Keratinocyte (primary cell): ENCODE data around the gene JAKMIP1. TPM values are rescaled to one million over a fixed set of nuclear protein-coding genes. Genes with fewer than 3 reads are reported as not detected.

Experiments used
- DNase-seq: peaks from one replicate; pipeline ENCODE4 v3.0.0-alpha.2; 2011; ENCODE audit warnings: low read depth, missing footprints, low spot score
- FAIRE-seq: peaks from 2 replicates; lab custom pipeline; 2011; peaks lifted over from hg19 to GRCh38; lab: Jason Lieb, UNC
- H2AFZ ChIP-seq: 2 replicates; pipeline ENCODE4 v1.6.0; 2012; ENCODE audit warnings: low read length, control low read depth, inconsistent platforms; ENCODE audit not compliant: control insufficient read depth
- H3K27ac ChIP-seq: 2 replicates; pipeline ENCODE4 v1.5.1; 2011; ENCODE audit warnings: low read length; ENCODE audit not compliant: control insufficient read depth, insufficient read depth
- H3K27me3 ChIP-seq: 3 replicates; pipeline ENCODE4 v1.6.0; 2011; ENCODE audit warnings: low read length; ENCODE audit not compliant: control insufficient read depth, insufficient read depth; ENCODE audit errors: extremely low read depth
- H3K36me3 ChIP-seq, 2 experiments: 2 replicates in 1 of 2; 3 replicates in 1 of 2; pipeline ENCODE4 v1.5.1; 2011; ENCODE audit warnings: low read length in 2 of 2, mild to moderate bottlenecking in 1 of 2; ENCODE audit not compliant: control insufficient read depth in 2 of 2, insufficient read depth in 2 of 2; ENCODE audit errors: extremely low read depth in 1 of 2
- H3K4me1 ChIP-seq: 3 replicates; pipeline ENCODE4 v1.5.1; 2011; ENCODE audit warnings: low read length; ENCODE audit not compliant: control insufficient read depth, insufficient read depth; ENCODE audit errors: extremely low read depth
- H3K4me2 ChIP-seq: 3 replicates; pipeline ENCODE4 v1.6.0; 2011; ENCODE audit warnings: low read depth, low read length; ENCODE audit not compliant: control insufficient read depth, insufficient read depth; ENCODE audit errors: extremely low read depth
- H3K4me3 ChIP-seq, 3 experiments: fragments of 200-600 bp in 1 of 3; sonication (generic) in 1 of 3; 2 replicates in 2 of 3; 3 replicates in 1 of 3; pipeline ENCODE4 v1.5.1; 2011 to 2016; ENCODE audit warnings: low read length in 3 of 3, mild to moderate bottlenecking in 3 of 3, control low read depth in 2 of 3, inconsistent platforms in 1 of 3, low read depth in 1 of 3, mixed read lengths in 1 of 3, mixed run types in 1 of 3, moderate library complexity in 1 of 3; ENCODE audit not compliant: control insufficient read depth in 2 of 3, insufficient read depth in 2 of 3; ENCODE audit errors: extremely low read depth in 1 of 3
- H3K79me2 ChIP-seq: 2 replicates; pipeline ENCODE4 v1.6.0; 2012; ENCODE audit warnings: low read length; ENCODE audit not compliant: control insufficient read depth, insufficient read depth
- H3K9ac ChIP-seq: 3 replicates; pipeline ENCODE4 v1.6.0; 2011; ENCODE audit warnings: low read length; ENCODE audit not compliant: control insufficient read depth, insufficient read depth; ENCODE audit errors: extremely low read depth
- H3K9me1 ChIP-seq: 3 replicates; pipeline ENCODE4 v1.6.0; 2011; ENCODE audit warnings: low read length; ENCODE audit not compliant: control insufficient read depth, insufficient read depth; ENCODE audit errors: extremely low read depth
- H3K9me3 ChIP-seq: 2 replicates; pipeline ENCODE4 v1.5.1; 2012; ENCODE audit warnings: low read depth, low read length; ENCODE audit not compliant: control insufficient read depth
- H4K20me1 ChIP-seq: 3 replicates; pipeline ENCODE4 v1.6.0; 2011; ENCODE audit warnings: low read length; ENCODE audit not compliant: control insufficient read depth, insufficient read depth; ENCODE audit errors: extremely low read depth
- EZH2 ChIP-seq: IDR thresholded peaks from one replicate; pipeline ENCODE4 v1.6.1; 2012; ENCODE audit warnings: inconsistent platforms, mild to moderate bottlenecking, low read length, moderate library complexity
- dilution Hi-C: fragments of 300-500 bp; cut with MboI; formaldehyde crosslinking; loops from one replicate; pipeline ENCODE4 v1.7.0; 2020; ENCODE audit warnings: low sequenced_read_pairs; ENCODE audit not compliant: extremely low pct_ligation_motif_present
- polyA plus RNA-seq, 5 experiments: library from polyadenylated mRNA; depleted of rRNA in 3 of 5; stranded (reverse) in 3 of 5; stranded (forward) in 1 of 5; unstranded in 1 of 5; fragments of >200 nt; gene quantifications; 1 replicate in 1 of 5; 2 replicates in 3 of 5; 3 replicates in 1 of 5; pipeline versions ENCODE4 v1.2.1 to v1.2.3, GENCODE V29; 2011 to 2012; ENCODE audit warnings: missing spikeins in 2 of 5, low read depth in 1 of 5, low replicate concordance in 1 of 5
- TF ChIP-seq, protein P1 (sequence below), 3 experiments: IDR thresholded peaks in 1 of 3; conservative IDR thresholded peaks in 1 of 3; optimal IDR thresholded peaks in 1 of 3; 2 replicates in 2 of 3; 3 replicates in 1 of 3; pipeline versions ENCODE3 to v1.5.1; 2011; ENCODE audit warnings: low read length in 3 of 3, mild to moderate bottlenecking in 3 of 3, moderate library complexity in 2 of 3, control low read depth in 1 of 3, inconsistent platforms in 1 of 3; ENCODE audit not compliant: insufficient read depth in 2 of 3; ENCODE audit errors: extremely low read depth in 1 of 3

The JAKMIP1 gene
- polyA plus RNA-seq, 1 donor (not counting 4 experiments of a cell fraction or from before 2014, with no cell fraction given) = not detected

DNA sequence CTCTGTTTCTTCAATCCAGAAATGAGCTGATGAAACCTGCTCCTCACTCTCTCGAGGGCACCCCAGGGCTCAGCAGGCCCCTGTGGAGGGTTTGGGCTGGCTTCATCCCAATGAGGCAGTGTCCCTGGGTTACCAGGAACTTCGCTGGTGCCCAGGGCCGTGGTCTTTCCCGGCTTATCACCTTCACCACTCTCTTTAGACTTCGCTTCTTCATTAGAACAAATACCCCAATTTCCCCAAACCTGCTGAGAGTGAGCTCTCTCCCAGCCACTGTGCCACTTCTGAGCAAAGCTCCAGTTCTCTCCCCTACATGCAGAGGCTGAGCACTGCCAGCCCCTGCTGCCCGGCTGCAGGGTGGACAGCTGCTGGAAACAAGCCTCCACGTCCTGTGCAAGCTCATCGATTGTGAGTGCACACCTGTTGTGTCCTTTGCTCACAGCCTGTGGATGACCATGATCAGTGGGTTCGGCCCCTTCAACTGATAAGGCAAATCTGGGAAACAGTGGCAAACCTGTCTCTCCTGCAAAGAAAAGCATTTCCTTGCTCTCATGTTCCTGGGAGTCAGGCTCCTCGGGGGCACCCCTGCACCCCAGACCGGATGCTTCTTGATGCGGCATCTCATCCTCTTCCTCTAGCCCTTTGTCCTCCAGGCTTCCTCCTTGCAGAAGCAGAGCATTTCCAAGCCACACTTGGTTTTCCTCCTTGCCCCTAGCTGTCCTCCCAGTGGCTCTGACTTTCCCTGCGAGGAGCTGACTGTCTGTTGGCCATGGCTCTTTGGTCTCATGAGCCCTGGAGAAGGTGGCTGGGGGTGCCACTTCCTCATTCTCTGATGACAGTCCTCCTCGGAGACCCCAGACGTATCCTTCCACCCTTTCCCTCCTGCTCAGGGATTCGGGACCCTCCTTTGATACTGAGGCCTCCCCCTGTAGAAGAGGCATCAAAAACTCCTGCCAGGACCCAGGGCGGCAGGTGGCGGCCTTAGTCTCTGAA lies 210.8 kb downstream of the JAKMIP1 start:
- no peaks in the 10 kb centered on the region for H3K79me2 ChIP-seq
- H4K20me1 ChIP-seq = no peaks in the 10 kb centered on the region
- H3K9me1 ChIP-seq = no peaks in the 10 kb centered on the region
- H3K4me3 ChIP-seq = no peak overlapping the region
- no peak overlapping the region for H3K27ac ChIP-seq
- no peak for FAIRE-seq
- H3K4me1 ChIP-seq = no peaks in the 10 kb centered on the region
- H3K9me3 ChIP-seq = no peaks in the 10 kb centered on the region
- TF ChIP-seq, protein P1, sequence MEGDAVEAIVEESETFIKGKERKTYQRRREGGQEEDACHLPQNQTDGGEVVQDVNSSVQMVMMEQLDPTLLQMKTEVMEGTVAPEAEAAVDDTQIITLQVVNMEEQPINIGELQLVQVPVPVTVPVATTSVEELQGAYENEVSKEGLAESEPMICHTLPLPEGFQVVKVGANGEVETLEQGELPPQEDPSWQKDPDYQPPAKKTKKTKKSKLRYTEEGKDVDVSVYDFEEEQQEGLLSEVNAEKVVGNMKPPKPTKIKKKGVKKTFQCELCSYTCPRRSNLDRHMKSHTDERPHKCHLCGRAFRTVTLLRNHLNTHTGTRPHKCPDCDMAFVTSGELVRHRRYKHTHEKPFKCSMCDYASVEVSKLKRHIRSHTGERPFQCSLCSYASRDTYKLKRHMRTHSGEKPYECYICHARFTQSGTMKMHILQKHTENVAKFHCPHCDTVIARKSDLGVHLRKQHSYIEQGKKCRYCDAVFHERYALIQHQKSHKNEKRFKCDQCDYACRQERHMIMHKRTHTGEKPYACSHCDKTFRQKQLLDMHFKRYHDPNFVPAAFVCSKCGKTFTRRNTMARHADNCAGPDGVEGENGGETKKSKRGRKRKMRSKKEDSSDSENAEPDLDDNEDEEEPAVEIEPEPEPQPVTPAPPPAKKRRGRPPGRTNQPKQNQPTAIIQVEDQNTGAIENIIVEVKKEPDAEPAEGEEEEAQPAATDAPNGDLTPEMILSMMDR (optimal IDR thresholded peaks at IDR 0.05 in 1 of 3, IDR thresholded peaks at IDR 0.05 in 1 of 3, conservative IDR thresholded peaks at IDR 0.05 in 1 of 3; ENCODE audit: extremely low read depth in 1 of 3, insufficient read depth in 2 of 3, low read length in 3 of 3) = no peak
- no peak for TF ChIP-seq EZH2
- no peak overlapping the region for H3K9ac ChIP-seq
- DNase-seq = no peak
- H3K36me3 ChIP-seq = no peaks in the 10 kb centered on the region
- no peaks in the 10 kb centered on the region for H3K27me3 ChIP-seq
- dilution Hi-C loops = no loop called here
- H3K4me2 ChIP-seq = no peak overlapping the region
- H2AFZ ChIP-seq = no peak overlapping the region

DNA sequence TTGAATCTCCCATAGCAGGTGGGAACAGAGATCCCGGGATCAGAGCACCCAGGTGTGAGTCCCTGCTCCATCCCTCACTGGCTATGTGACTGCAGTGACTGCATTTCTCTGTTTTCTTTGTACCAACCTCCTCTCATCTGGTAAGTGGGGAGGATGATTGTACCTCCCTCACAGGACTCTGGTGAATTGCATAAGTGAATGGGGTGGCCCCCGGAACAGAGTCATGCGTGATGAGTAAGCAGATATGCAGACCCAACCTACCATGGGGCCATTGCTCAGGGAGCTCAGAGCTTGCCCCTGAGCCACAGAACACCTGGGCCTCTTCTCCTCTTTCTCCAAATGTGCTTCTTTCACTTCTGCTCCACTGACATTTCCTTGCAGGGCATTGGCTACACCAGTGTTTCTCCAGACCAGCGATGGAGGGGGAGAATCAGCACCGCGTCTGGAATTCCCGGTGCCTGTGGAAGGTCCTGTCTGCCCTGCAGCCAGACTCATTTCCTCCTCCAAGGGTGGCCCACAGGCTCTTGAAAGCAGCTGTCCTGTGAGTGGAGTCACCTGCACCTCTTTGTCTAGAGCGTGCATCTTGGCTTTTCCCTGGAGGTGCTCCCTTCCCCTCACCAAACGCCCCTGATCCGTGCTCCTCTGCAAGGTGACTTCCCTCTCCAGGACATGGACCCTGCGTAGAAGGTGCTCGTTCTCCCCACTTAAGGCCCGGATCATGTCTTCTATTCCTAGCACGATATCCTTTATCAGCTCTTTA lies 212.1 kb downstream of the JAKMIP1 start:
- no peaks in the 10 kb centered on the region for H3K27me3 ChIP-seq
- DNase-seq (no peak), FAIRE-seq (no peak)
- no peak for TF ChIP-seq EZH2
- TF ChIP-seq, protein P1 (optimal IDR thresholded peaks at IDR 0.05 in 1 of 3, IDR thresholded peaks at IDR 0.05 in 1 of 3, conservative IDR thresholded peaks at IDR 0.05 in 1 of 3; ENCODE audit: extremely low read depth in 1 of 3, insufficient read depth in 2 of 3, low read length in 3 of 3) = no peak
- H3K4me3 ChIP-seq = no peak overlapping the region
- H4K20me1 ChIP-seq = no peaks in the 10 kb centered on the region
- no peaks in the 10 kb centered on the region for H3K4me1 ChIP-seq
- H3K36me3 ChIP-seq = no peaks in the 10 kb centered on the region
- dilution Hi-C loops = no loop called here
- H3K9me1 ChIP-seq = no peaks in the 10 kb centered on the region
- no peaks in the 10 kb centered on the region for H3K79me2 ChIP-seq
- H2AFZ ChIP-seq = no peak overlapping the region
- H3K9ac ChIP-seq = no peak overlapping the region
- H3K27ac ChIP-seq = no peak overlapping the region
- no peak overlapping the region for H3K4me2 ChIP-seq
- no peaks in the 10 kb centered on the region for H3K9me3 ChIP-seq
